Measurements from ENCODE around the gene OR1F1. TPM values are rescaled to one million over a fixed set of nuclear protein-coding genes. Genes with fewer than 3 reads are reported as not detected.

The OR1F1 gene
- total RNA-seq, 2 experiments from 2014 or later, result not detected

DNA sequence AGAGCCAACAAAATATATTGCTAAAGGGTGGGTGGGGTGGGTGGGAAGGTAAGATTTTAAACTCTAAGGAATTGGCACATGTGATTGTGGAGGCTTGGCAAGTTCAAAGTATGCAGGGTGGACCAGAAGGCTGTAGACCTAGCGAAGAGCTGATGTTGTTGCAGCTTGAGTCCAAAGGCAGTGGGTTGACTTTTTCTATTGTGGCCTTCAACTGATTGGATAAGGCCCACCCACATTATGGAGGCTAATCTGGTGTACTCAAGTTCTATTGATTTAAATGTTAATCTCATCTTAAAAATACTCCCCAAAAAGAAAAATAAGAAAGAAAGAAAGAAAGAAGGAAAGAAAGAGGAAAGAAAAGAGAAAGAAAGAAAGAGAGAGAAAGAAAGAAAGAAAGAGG is 24.6 kb downstream of the OR1F1 start:
- H3K27me3 Mint-ChIP-seq (ENCODE audit: low read depth), result no peaks in the 10 kb centered on the region
- H3K4me1 Mint-ChIP-seq (ENCODE audit: low read depth), result peaks cover 33% of the 10 kb centered on the region
- H3K27ac Mint-ChIP-seq, result no peak overlapping the region
- DNase-seq (no peak), ATAC-seq (no peak)
- H3K36me3 Mint-ChIP-seq (ENCODE audit: low read depth), result peaks cover 34% of the 10 kb centered on the region
- H3K9me3 Mint-ChIP-seq (ENCODE audit: insufficient read depth), result peaks cover 23% of the 10 kb centered on the region
- POLR2A ChIA-PET, result no interaction called here
- no peak overlapping the region for H3K4me3 Mint-ChIP-seq
- CTCF ChIA-PET, result interaction anchor here (0.7 kb wide), 1 partner anchor 81 kb away, joined by 3 read pairs; no protein-coding TSS in a partner anchor

DNA sequence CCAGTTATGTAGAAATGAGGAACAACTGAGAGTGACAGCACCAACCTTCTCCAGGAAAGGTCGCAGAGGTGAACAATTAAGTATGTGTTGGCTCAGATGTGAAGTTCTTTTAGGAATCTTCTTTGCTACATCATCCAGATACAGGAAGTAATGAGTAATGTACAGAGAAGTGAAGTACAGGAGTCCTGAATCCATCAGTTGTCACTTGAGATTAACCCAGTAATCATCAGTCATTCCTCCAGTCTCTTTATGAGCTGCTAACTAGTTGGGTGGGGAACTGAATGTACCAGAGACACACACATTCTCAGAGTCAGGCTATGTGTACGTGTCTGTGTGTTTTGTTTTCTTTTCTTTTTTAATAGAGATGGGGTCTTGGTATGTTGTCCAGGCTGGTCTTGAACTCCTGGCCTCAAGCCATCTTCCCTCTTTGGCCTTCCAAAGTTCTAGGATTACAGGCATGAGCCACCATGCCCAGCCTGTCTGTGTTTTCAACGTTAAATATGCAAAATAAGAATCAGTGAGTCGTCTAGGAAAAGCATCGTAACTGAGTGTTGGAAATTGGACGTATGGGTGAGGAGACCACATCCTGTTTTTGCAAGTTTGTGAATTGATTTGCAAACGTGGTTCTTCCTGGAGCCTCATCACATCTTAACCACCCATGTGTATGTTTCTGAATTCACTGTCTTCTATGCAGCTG is 27.0 kb downstream of the OR1F1 start:
- POLR2A ChIA-PET, result interaction anchor here (0.6 to 2.7 kb wide), 8 partner anchors 19 to 294 kb away, joined by 3 to 16 read pairs (median 4); partner anchors contain the start of genes ZNF174, ZNF200, ZSCAN10 and ZSCAN32
- Mint-ChIP-seq H3K4me3 (peak overlapping the region; percentile 24), H3K9me3 (ENCODE audit: insufficient read depth) (peaks cover 27% of the 10 kb centered on the region), H3K36me3 (ENCODE audit: low read depth) (peaks cover 41% of the 10 kb centered on the region), H3K4me1 (ENCODE audit: low read depth) (peaks cover 39% of the 10 kb centered on the region), H3K27me3 (ENCODE audit: low read depth) (no peaks in the 10 kb centered on the region), H3K27ac (peak overlapping the region; percentile 97)
- DNase-seq, result peak; percentile 69
- CTCF ChIA-PET, result interaction anchor here (0.9 kb wide), 2 partner anchors 20 to 41 kb away, joined by 3 read pairs; partner anchors contain the start of gene ZNF200
- ATAC-seq, result peak; percentile 84

DNA sequence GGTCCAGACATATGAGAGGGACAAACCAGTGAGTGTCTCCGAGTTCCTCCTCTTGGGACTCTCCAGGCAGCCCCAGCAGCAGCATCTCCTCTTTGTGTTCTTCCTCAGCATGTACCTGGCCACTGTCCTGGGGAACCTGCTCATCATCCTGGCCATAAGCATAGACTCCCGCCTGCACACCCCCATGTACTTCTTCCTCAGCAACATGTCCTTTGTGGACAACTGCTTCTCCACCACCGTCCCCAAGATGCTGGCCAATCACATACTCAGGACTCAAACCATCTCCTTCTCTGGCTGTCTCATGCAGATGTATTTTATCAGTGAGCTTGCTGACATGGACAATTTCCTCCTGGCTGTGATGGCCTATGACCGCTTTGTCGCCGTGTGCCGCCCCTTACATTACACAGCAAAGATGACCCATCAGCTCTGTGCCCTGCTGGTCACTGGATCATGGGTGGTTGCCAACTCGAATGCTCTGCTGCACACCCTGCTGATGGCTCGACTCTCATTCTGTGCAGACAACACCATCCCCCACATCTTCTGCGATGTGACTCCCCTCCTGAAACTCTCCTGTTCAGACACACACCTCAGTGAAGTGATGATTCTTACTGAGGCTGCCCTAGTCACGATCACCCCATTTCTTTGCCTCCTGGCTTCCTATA is 27.7 kb downstream of the OR1F1 start:
- ChIA-PET CTCF (interaction anchor here (0.9 kb wide), 2 partner anchors 19 to 42 kb away, joined by 3 read pairs; partner anchors contain the start of gene ZNF200), POLR2A (interaction anchor here (0.6 to 2.7 kb wide), 9 partner anchors 19 to 294 kb away, joined by 3 to 16 read pairs (median 3); partner anchors contain the start of genes ZNF174, ZNF200, ZSCAN10 and ZSCAN32)
- ATAC-seq, result peak; percentile 32
- Mint-ChIP-seq H3K27me3 (ENCODE audit: low read depth) (no peaks in the 10 kb centered on the region), H3K27ac (peak overlapping the region; percentile 97), H3K36me3 (ENCODE audit: low read depth) (peaks cover 41% of the 10 kb centered on the region), H3K9me3 (ENCODE audit: insufficient read depth) (peaks cover 23% of the 10 kb centered on the region), H3K4me3 (peak overlapping the region; percentile 24), H3K4me1 (ENCODE audit: low read depth) (peaks cover 39% of the 10 kb centered on the region)
- DNase-seq, result no peak

- DNase-seq (no peak), ATAC-seq (no peak)
These were observed 28.2 kb downstream of the OR1F1 start for GRCh38 chr16:3216263-3216640.

GRCh38 chr16:3220839-3221238 is 32.8 kb downstream of the OR1F1 start:
- no peak overlapping the region for H3K4me3 Mint-ChIP-seq
- CTCF ChIA-PET, result no interaction called here
- POLR2A ChIA-PET, result interaction anchor here (0.9 kb wide), 1 partner anchor 14 kb away, joined by 4 read pairs; the partner anchor contains the start of gene ZNF200
- no peaks in the 10 kb centered on the region for H3K27me3 Mint-ChIP-seq (ENCODE audit: low read depth)
- H3K36me3 Mint-ChIP-seq (ENCODE audit: low read depth), result peaks cover 63% of the 10 kb centered on the region
- ATAC-seq (no peak), DNase-seq (no peak)
- peaks cover 19% of the 10 kb centered on the region for H3K4me1 Mint-ChIP-seq (ENCODE audit: low read depth)
- H3K9me3 Mint-ChIP-seq (ENCODE audit: insufficient read depth), result peaks cover 49% of the 10 kb centered on the region
- H3K27ac Mint-ChIP-seq, result no peak overlapping the region

More at GRCh38 chr16:3216263-3216640, 28.2 kb downstream of the OR1F1 start:
- Mint-ChIP-seq H3K4me3 (no peak overlapping the region), H3K4me1 (ENCODE audit: low read depth) (peaks cover 39% of the 10 kb centered on the region), H3K9me3 (ENCODE audit: insufficient read depth) (peaks cover 23% of the 10 kb centered on the region), H3K36me3 (ENCODE audit: low read depth) (peaks cover 46% of the 10 kb centered on the region), H3K27me3 (ENCODE audit: low read depth) (no peaks in the 10 kb centered on the region), H3K27ac (peak overlapping the region; percentile 97)
- ChIA-PET POLR2A (interaction anchor here (0.6 to 2.7 kb wide), 5 partner anchors 18 to 185 kb away, joined by 3 to 16 read pairs (median 3); partner anchors contain the start of genes ZNF174, ZNF200 and ZSCAN32), CTCF (interaction anchor here (0.9 kb wide), 1 partner anchor 18 kb away, joined by 3 read pairs; the partner anchor contains the start of gene ZNF200)

DNA sequence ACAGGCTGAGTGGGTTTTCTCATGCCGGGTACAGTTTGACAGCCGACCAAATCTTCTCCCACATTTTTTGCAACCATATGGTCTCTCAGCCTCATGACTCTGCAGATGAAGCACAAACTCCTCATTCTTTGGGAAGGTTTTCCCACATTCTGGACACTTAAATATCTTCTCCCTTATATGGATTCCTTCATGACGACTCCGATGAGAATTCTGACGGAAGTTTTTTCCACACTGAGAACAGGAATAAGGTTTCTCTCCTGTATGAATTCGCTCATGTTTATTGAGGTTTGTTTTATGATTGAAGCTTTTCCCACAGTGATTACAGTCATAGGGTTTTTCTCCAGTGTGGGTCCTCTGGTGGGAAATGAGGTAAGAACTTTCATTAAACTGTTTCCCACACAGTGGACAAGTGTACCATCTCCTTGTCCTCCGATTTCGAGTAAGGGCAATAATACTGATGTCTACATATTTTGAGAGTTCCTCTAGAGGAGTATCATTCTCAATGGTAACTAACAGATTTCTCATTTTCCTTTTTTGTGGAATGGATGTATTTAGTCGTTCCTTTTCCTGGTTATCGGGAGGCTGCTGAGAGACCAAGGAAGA is 36.0 kb downstream of the OR1F1 start:
- ATAC-seq (no peak), DNase-seq (no peak)
- Mint-ChIP-seq H3K27ac (no peak overlapping the region), H3K9me3 (ENCODE audit: insufficient read depth) (peaks cover 54% of the 10 kb centered on the region), H3K4me3 (no peak overlapping the region), H3K27me3 (ENCODE audit: low read depth) (no peaks in the 10 kb centered on the region), H3K36me3 (ENCODE audit: low read depth) (peaks cover 76% of the 10 kb centered on the region), H3K4me1 (ENCODE audit: low read depth) (no peaks in the 10 kb centered on the region)
- ChIA-PET POLR2A (no interaction called here), CTCF (no interaction called here)

DNA sequence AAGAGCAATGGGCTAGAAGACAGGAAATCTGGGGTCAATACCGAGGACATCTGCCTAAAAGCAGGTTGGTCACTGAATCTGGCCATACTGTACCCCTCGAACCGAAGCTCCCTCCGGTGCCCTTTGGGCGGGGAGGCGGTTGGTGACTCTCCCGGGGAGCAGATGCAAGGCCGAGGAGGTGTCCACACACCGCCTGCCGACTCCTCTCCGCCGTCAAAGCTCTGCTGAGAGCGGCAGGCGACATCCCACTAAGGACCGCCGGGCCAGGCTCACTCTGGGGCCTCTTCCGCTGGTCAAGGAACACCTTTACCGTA is 46.5 kb downstream of the OR1F1 start:
- peaks cover 23% of the 10 kb centered on the region for H3K9me3 Mint-ChIP-seq (ENCODE audit: insufficient read depth)
- peak overlapping the region; percentile 99 for H3K27ac Mint-ChIP-seq
- H3K4me3 Mint-ChIP-seq, result peak overlapping the region; percentile 90
- H3K36me3 Mint-ChIP-seq (ENCODE audit: low read depth), result peaks cover 50% of the 10 kb centered on the region
- POLR2A ChIA-PET, result interaction anchor here (0.7 to 2.4 kb wide), 17 partner anchors 14 to 223 kb away, joined by 3 to 16 read pairs (median 4); partner anchors contain the start of genes OR1F1, TIGD7 and ZNF75A
- ATAC-seq (no peak), DNase-seq (no peak)
- CTCF ChIA-PET, result interaction anchor here (0.8 to 1.3 kb wide), 5 partner anchors 9 to 51 kb away, joined by 3 to 4 read pairs (median 3); no protein-coding TSS in a partner anchor
- no peaks in the 10 kb centered on the region for H3K27me3 Mint-ChIP-seq (ENCODE audit: low read depth)
- peaks cover 34% of the 10 kb centered on the region for H3K4me1 Mint-ChIP-seq (ENCODE audit: low read depth)

- ChIA-PET POLR2A (interaction anchor here (0.6 to 2.4 kb wide), 20 partner anchors 15 to 222 kb away, joined by 3 to 16 read pairs (median 4); partner anchors contain the start of genes OR1F1, TIGD7 and ZNF75A), CTCF (interaction anchor here (0.8 to 1.3 kb wide), 4 partner anchors 10 to 51 kb away, joined by 3 to 4 read pairs (median 3); no protein-coding TSS in a partner anchor)
- H3K9me3 Mint-ChIP-seq (ENCODE audit: insufficient read depth), result peaks cover 21% of the 10 kb centered on the region
- DNase-seq (peak; percentile 97), ATAC-seq (peak; percentile 93)
- peaks cover 34% of the 10 kb centered on the region for H3K4me1 Mint-ChIP-seq (ENCODE audit: low read depth)
- peak within 1 kb of the TSS; percentile 99 for H3K27ac Mint-ChIP-seq
- no peaks in the 10 kb centered on the region for H3K27me3 Mint-ChIP-seq (ENCODE audit: low read depth)
- H3K36me3 Mint-ChIP-seq (ENCODE audit: low read depth), result peaks cover 46% of the 10 kb centered on the region
- peak within 1 kb of the TSS; percentile 90 for H3K4me3 Mint-ChIP-seq
These were observed 47.0 kb downstream of the OR1F1 start, which contains the start of gene ZNF200 for GRCh38 chr16:3234857-3235561. Gene ZNF200 (minus strand): TSS chr16:3235158. CDS start chr16:3233755, 1,403 bp downstream.

DNA sequence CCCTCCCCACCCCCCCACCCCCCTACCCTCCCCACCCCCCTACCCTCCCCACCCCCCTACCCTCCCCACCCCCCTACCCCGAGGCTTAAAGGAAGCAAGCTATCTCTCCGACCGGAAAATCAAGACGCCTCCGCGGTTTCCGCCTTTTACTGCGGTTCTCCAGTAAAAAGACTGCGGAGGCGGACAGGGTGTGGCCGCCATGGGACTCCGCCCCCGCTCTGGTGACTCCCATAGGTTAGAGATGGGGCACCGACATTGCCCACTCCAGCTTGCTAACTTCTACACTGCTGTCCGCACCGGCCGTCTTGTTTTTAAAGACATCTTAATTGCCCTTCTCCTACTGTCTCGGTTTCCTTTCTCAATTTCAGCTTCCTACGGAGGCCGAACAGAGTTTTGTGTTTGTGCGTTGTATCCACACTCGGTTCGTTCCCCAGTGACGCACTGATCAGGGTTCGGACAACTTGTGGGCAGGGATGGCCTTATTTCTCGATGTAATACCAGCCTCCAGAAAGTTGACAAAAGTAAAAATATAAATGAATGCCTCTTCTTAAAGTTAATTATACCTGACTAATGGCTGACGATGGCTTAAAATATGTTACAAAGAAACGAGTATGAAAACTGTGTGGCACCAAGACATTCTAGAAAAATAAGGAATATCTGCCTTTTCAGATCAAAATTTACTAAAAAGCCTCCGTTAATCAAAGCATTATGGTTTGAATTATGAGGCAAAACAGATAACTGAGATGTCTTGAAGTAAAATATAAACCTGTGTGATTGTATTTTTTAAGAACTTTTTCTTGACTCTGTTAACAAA is 48.1 kb downstream of the OR1F1 start:
- CTCF ChIA-PET, result no interaction called here
- ATAC-seq (no peak), DNase-seq (peak; percentile 75)
- Mint-ChIP-seq H3K36me3 (ENCODE audit: low read depth) (peaks cover 36% of the 10 kb centered on the region), H3K27me3 (ENCODE audit: low read depth) (no peaks in the 10 kb centered on the region), H3K27ac (peak overlapping the region; percentile 84), H3K9me3 (ENCODE audit: insufficient read depth) (peaks cover 13% of the 10 kb centered on the region), H3K4me3 (peak overlapping the region; percentile 65), H3K4me1 (ENCODE audit: low read depth) (peaks cover 34% of the 10 kb centered on the region)
- POLR2A ChIA-PET, result interaction anchor here (1.2 to 2.4 kb wide), 5 partner anchors 32 to 78 kb away, joined by 4 to 10 read pairs (median 5); partner anchors contain the start of gene OR1F1

GRCh38 chr16:3241761-3242160 is 53.8 kb downstream of the OR1F1 start:
- H3K9me3 Mint-ChIP-seq (ENCODE audit: insufficient read depth), result peaks cover 3% of the 10 kb centered on the region
- no peak for DNase-seq

More at GRCh38 chr16:3241761-3242160, 53.8 kb downstream of the OR1F1 start:
- ChIA-PET CTCF (no interaction called here), POLR2A (no interaction called here)
- no peak overlapping the region for H3K27ac Mint-ChIP-seq
- H3K4me1 Mint-ChIP-seq (ENCODE audit: low read depth), result no peaks in the 10 kb centered on the region
- H3K4me3 Mint-ChIP-seq, result no peak overlapping the region
- no peaks in the 10 kb centered on the region for H3K27me3 Mint-ChIP-seq (ENCODE audit: low read depth)
- no peak for ATAC-seq
- H3K36me3 Mint-ChIP-seq (ENCODE audit: low read depth), result peaks cover 2% of the 10 kb centered on the region
